HL-60 (cell line): ENCODE results near the gene TMED9.

ENCODE experiments used
- DNase-seq, 2 experiments: peaks; one replicate each; pipeline ENCODE4 v3.0.0-alpha.2; 2010 to 2020; ENCODE audit warnings: low read depth in 1 of 2, low spot score in 1 of 2
- H3K27ac ChIP-seq: fragments of 250-450 bp; sonication (Bioruptor Pico); replicated peaks from 2 replicates; pipeline ENCODE4 v1.5.1; 2020; ENCODE audit warnings: mild to moderate bottlenecking, moderate library complexity
- H3K27me3 ChIP-seq: fragments of 250-450 bp; sonication (Bioruptor Pico); 2 replicates; pipeline ENCODE4 v1.5.1; 2021; ENCODE audit warnings: mild to moderate bottlenecking, moderate library complexity; ENCODE audit not compliant: insufficient read depth, poor library complexity, severe bottlenecking
- H3K4me3 ChIP-seq: replicated peaks from 2 replicates; pipeline ENCODE4 v1.5.1; 2011; ENCODE audit warnings: mild to moderate bottlenecking, control low read depth, low read length; ENCODE audit not compliant: insufficient read depth
- GABPA ChIP-seq: IDR thresholded peaks from 2 replicates; pipeline ENCODE4 v1.6.1; 2012; ENCODE audit warnings: low read depth
- POLR2AphosphoS5 ChIP-seq: IDR thresholded peaks from 2 replicates; pipeline ENCODE4 v1.6.1; 2012; ENCODE audit warnings: low read depth
- SPI1 ChIP-seq: IDR thresholded peaks from 2 replicates; pipeline ENCODE4 v1.6.1; 2012; ENCODE audit warnings: low read depth, mild to moderate bottlenecking, borderline replicate concordance
- TF ChIP-seq, protein P1 (sequence below): IDR thresholded peaks from one replicate; pipeline ENCODE4 v1.5.1; 2011; ENCODE audit warnings: low read length, control low read depth, inconsistent platforms; ENCODE audit not compliant: insufficient read depth
- TF ChIP-seq, protein P2 (sequence below): IDR thresholded peaks from 2 replicates; pipeline ENCODE4 v1.6.1; 2012; ENCODE audit warnings: low read depth; ENCODE audit not compliant: insufficient replicate concordance

Gene TMED9

DNA sequence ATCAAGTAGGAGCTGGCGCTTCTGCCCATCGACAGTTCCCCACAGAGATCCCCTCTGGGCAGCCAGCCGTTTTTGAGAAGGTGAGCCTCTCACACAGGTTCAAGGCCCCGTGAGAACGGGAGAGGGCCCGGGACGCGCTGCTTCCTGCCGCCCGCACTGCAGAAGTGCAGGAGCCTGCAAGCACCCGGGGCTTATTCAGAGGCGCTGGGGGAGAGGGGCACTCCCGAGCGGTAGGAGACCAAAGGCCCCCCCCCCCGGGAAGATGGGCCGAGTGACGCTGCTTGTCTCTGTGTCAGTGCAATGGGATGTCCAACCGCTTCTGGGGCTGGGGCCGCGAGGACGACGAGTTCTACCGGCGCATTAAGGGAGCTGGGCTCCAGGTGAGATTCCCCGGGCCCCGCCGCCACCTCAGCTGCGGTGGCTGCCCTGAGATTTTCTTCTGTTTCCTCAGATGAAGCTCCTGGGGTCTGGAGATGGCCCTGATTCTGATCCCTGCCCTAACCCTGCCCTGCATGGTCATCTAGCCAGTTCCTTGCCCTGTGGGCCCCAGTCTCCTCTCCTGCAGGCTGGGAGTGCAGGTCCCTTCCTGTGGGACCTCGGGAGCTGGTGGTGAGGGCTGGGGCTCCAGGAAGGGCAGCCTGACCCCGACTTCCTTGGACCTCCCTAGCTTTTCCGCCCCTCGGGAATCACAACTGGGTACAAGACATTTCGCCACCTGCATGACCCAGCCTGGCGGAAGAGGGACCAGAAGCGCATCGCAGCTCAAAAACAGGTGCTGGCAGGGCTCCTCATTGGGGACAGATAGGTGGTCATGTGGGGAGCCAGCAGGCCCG is 16.5 kb downstream of the TMED9 start:
- no peak overlapping the region for H3K4me3 ChIP-seq
- TF ChIP-seq, protein P1, sequence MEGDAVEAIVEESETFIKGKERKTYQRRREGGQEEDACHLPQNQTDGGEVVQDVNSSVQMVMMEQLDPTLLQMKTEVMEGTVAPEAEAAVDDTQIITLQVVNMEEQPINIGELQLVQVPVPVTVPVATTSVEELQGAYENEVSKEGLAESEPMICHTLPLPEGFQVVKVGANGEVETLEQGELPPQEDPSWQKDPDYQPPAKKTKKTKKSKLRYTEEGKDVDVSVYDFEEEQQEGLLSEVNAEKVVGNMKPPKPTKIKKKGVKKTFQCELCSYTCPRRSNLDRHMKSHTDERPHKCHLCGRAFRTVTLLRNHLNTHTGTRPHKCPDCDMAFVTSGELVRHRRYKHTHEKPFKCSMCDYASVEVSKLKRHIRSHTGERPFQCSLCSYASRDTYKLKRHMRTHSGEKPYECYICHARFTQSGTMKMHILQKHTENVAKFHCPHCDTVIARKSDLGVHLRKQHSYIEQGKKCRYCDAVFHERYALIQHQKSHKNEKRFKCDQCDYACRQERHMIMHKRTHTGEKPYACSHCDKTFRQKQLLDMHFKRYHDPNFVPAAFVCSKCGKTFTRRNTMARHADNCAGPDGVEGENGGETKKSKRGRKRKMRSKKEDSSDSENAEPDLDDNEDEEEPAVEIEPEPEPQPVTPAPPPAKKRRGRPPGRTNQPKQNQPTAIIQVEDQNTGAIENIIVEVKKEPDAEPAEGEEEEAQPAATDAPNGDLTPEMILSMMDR: no peak
- no peak for TF ChIP-seq SPI1
- TF ChIP-seq, protein P2, sequence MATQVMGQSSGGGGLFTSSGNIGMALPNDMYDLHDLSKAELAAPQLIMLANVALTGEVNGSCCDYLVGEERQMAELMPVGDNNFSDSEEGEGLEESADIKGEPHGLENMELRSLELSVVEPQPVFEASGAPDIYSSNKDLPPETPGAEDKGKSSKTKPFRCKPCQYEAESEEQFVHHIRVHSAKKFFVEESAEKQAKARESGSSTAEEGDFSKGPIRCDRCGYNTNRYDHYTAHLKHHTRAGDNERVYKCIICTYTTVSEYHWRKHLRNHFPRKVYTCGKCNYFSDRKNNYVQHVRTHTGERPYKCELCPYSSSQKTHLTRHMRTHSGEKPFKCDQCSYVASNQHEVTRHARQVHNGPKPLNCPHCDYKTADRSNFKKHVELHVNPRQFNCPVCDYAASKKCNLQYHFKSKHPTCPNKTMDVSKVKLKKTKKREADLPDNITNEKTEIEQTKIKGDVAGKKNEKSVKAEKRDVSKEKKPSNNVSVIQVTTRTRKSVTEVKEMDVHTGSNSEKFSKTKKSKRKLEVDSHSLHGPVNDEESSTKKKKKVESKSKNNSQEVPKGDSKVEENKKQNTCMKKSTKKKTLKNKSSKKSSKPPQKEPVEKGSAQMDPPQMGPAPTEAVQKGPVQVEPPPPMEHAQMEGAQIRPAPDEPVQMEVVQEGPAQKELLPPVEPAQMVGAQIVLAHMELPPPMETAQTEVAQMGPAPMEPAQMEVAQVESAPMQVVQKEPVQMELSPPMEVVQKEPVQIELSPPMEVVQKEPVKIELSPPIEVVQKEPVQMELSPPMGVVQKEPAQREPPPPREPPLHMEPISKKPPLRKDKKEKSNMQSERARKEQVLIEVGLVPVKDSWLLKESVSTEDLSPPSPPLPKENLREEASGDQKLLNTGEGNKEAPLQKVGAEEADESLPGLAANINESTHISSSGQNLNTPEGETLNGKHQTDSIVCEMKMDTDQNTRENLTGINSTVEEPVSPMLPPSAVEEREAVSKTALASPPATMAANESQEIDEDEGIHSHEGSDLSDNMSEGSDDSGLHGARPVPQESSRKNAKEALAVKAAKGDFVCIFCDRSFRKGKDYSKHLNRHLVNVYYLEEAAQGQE: no peak
- no peak for TF ChIP-seq GABPA
- no peak; the same call in 1 of the 2 replicates for TF ChIP-seq POLR2AphosphoS5
- no peak overlapping the region for H3K27ac ChIP-seq
- no peak for DNase-seq
- no peaks in the 10 kb centered on the region for H3K27me3 ChIP-seq

DNA sequence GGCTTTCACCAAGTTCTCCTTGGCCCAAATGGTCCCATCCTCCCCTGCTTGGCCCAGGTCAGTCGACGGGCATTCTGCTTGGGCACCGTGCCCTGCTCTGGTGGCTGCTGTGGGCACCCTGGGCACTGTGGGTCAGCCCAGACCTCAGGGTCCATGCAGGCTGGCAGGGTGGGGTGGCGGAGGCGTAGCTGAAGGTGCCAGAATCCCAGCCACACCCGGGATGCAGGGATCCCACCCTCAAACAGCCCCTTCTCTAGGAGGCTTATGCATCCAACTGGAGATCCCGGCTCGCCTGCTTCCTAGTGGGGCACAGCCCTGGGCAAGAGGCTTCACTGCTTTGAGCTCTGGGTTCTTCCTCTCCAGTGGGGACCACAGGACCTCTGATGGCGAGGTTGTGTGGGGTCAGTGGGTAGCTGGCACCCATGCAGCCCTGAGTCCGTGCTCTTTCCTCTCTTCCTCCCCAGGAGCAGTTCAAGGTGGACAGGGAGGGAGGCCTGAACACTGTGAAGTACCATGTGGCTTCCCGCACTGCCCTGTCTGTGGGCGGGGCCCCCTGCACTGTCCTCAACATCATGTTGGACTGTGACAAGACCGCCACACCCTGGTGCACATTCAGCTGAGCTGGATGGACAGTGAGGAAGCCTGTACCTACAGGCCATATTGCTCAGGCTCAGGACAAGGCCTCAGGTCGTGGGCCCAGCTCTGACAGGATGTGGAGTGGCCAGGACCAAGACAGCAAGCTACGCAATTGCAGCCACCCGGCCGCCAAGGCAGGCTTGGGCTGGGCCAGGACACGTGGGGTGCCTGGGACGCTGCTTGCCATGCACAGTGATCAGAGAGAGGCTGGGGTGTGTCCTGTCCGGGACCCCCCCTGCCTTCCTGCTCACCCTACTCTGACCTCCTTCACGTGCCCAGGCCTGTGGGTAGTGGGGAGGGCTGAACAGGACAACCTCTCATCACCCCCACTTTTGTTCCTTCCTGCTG is 17.4 kb downstream of the TMED9 start:
- Histone ChIP-seq H3K27ac (no peak overlapping the region), H3K27me3 (no peaks in the 10 kb centered on the region), H3K4me3 (no peak overlapping the region)
- DNase-seq: no peak
- TF ChIP-seq POLR2AphosphoS5: 0 out of 2 replicates have a peak, but pooled peaks have one; percentile 28
- TF ChIP-seq, protein P1: no peak

DNA sequence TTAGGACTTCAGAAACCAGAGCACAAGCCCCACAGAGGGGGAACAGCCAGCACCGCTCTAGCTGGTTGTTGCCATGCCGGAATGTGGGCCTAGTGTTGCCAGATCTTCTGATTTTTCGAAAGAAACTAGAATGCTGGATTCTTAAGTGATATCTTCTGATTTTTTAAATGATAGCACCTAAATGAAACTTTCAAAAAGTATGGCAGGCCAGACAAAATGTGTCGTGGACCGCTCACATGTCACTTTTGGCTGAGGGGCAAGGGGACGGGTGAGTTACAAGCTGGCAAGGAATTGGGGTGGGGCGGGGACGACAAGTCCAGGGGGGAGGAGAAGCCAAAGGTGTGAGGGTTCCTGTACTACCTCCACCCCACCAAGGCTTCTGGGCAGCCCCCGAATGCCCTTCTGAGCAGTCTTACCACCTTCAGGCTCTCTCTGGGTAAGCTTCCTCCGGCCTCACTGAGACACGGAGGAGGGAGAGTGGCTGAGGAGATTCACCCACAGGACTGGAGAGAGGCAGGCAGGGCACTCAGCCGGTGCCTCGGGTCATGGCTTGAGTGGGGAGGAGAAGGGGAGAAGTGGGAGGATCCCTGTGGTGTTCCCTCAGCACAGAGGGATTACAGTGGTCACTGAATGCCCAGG is 18.2 kb downstream of the TMED9 start:
- H3K27me3 ChIP-seq: no peaks in the 10 kb centered on the region
- no peak overlapping the region for H3K27ac ChIP-seq
- no peak for DNase-seq
- TF ChIP-seq SPI1 (no peak), POLR2AphosphoS5 (no peak), GABPA (no peak)
- TF ChIP-seq, protein P2: no peak
- TF ChIP-seq, protein P1: no peak
- no peak overlapping the region for H3K4me3 ChIP-seq
